Osteocyte (in vitro differentiated cells): Measurements from ENCODE around the gene C5. TPM values are rescaled to one million over a fixed set of nuclear protein-coding genes. Genes with fewer than 3 reads are reported as not detected.
A peak's percentile ranks its signal among the peaks of the same experiment; 100 is the strongest.

Experiments used
- DNase-seq: peaks from one replicate; pipeline ENCODE4 v3.0.0; 2021; ENCODE audit warnings: mixed read lengths; ENCODE audit not compliant: unreplicated experiment; ENCODE audit errors: extremely low spot score
- H3K27ac Mint-ChIP-seq: one replicate; pipeline ENCODE4 v1.8.0; 2021; ENCODE audit warnings: mild to moderate bottlenecking, mixed read lengths; ENCODE audit not compliant: unreplicated experiment
- H3K27me3 Mint-ChIP-seq: one replicate; pipeline ENCODE4 v1.8.0; 2021; ENCODE audit warnings: mixed read lengths; ENCODE audit not compliant: unreplicated experiment
- H3K36me3 Mint-ChIP-seq: one replicate; pipeline ENCODE4 v1.8.0; 2021; ENCODE audit warnings: mixed read lengths; ENCODE audit not compliant: unreplicated experiment
- H3K4me1 Mint-ChIP-seq: one replicate; pipeline ENCODE4 v1.8.0; 2021; ENCODE audit warnings: mixed read lengths; ENCODE audit not compliant: unreplicated experiment
- H3K4me3 Mint-ChIP-seq: one replicate; pipeline ENCODE4 v1.8.0; 2021; ENCODE audit warnings: mild to moderate bottlenecking, moderate library complexity, mixed read lengths; ENCODE audit not compliant: unreplicated experiment
- H3K9me3 Mint-ChIP-seq: one replicate; pipeline ENCODE4 v1.8.0; 2021; ENCODE audit warnings: mixed read lengths; ENCODE audit not compliant: unreplicated experiment
- total RNA-seq: library from RNA; stranded (reverse); gene quantifications from 2 replicates; pipeline ENCODE4 v1.2.1, GENCODE V29; 2021
- TF ChIP-seq, protein P1 (sequence below): fragments of 200-600 bp; sonication (generic); IDR thresholded peaks from 2 replicates; pipeline ENCODE4 v1.5.0; 2021; ENCODE audit warnings: antibody characterized with exemption, mild to moderate bottlenecking, moderate library complexity

C5 gene
- total RNA-seq, 1 donor from 2014 or later = 6.3 TPM

DNA sequence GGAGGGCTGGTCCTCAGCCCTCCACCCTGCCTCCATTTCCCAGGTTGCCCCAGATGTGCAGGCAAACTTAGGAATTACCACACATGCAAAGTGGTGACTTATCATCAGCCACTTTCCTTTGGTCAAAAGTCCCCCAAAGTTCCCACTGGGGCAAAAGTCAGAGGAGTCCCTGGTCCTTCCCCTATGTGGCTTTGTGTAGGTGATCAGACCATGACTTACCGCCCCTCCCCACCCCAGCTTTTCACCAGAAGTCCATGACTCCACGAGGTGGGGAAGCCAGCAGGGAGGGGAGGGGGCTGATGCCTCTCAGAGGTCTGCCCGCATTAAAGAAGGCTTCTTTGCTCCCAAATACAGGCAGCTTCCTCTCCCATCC lies 129.3 kb downstream of the C5 start:
- H3K36me3 Mint-ChIP-seq = peaks cover 5% of the 10 kb centered on the region
- no peak overlapping the region for H3K4me3 Mint-ChIP-seq
- TF ChIP-seq, protein P1, sequence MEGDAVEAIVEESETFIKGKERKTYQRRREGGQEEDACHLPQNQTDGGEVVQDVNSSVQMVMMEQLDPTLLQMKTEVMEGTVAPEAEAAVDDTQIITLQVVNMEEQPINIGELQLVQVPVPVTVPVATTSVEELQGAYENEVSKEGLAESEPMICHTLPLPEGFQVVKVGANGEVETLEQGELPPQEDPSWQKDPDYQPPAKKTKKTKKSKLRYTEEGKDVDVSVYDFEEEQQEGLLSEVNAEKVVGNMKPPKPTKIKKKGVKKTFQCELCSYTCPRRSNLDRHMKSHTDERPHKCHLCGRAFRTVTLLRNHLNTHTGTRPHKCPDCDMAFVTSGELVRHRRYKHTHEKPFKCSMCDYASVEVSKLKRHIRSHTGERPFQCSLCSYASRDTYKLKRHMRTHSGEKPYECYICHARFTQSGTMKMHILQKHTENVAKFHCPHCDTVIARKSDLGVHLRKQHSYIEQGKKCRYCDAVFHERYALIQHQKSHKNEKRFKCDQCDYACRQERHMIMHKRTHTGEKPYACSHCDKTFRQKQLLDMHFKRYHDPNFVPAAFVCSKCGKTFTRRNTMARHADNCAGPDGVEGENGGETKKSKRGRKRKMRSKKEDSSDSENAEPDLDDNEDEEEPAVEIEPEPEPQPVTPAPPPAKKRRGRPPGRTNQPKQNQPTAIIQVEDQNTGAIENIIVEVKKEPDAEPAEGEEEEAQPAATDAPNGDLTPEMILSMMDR = no peak
- peaks cover 96% of the 10 kb centered on the region for H3K4me1 Mint-ChIP-seq
- H3K27ac Mint-ChIP-seq = peak overlapping the region; percentile 99
- H3K27me3 Mint-ChIP-seq = no peaks in the 10 kb centered on the region
- DNase-seq = no peak
- peaks cover 4% of the 10 kb centered on the region for H3K9me3 Mint-ChIP-seq

DNA sequence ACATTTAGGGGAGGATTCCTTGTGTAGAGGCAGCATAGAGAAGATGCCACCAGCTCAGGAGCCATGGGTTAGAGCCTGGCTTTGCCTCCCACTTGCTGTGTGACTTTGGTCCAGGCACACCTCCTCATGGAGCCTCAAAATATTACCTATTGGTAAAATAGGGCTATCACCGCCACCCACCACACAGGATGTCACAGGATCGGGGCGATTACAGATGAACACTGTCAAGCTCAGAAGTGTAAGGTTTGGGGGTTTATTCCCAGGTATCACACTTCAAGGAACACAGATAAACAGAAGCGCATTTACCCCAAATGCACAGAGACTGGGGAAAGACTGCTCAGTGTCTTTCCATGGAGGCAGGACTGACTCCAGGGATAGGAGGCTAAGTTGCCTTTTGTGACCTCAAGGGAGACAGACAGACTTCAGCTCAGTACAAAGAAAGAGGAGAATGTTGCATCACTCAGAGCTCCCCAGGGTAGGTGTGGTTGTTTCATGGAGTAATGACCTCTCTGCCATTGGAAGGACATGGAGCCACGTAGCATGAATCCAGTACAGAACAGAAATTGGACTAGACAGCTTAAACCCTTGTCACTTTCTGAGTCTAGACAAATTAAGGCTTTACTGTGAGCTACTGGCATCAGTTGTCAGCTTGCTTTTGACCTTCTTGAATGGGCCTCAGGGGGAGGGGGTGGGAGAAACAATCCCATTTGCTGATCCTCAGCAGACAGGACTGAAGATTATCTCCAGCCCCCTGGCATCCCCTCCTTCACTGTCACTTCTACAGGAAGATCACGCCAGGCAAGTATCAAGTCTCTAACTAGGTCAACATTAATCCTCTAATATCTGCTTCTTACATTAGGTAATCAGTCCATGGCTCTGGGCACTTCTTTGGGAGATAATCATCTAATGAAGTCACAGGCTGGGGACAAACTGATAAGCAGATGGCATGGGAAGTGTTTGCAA lies 130.0 kb downstream of the C5 start:
- Mint-ChIP-seq H3K36me3 (peaks cover 5% of the 10 kb centered on the region), H3K4me3 (peak overlapping the region; percentile 5), H3K27ac (peak overlapping the region; percentile 99), H3K4me1 (peaks cover 92% of the 10 kb centered on the region), H3K9me3 (peaks cover 4% of the 10 kb centered on the region), H3K27me3 (no peaks in the 10 kb centered on the region)
- TF ChIP-seq, protein P1 = no peak
- DNase-seq = no peak

- TF ChIP-seq, protein P1 = no peak
- Mint-ChIP-seq H3K27ac (peak overlapping the region; percentile 99), H3K9me3 (peaks cover 4% of the 10 kb centered on the region), H3K4me1 (peaks cover 90% of the 10 kb centered on the region), H3K4me3 (peak overlapping the region; percentile 7), H3K27me3 (no peaks in the 10 kb centered on the region), H3K36me3 (peaks cover 5% of the 10 kb centered on the region)
- DNase-seq = peak; percentile 96
These were observed 130.9 kb downstream of the C5 start for GRCh38 chr9:120918931-120919842.

- H3K4me1 Mint-ChIP-seq = peaks cover 82% of the 10 kb centered on the region
- peaks cover 4% of the 10 kb centered on the region for H3K9me3 Mint-ChIP-seq
- peaks cover 5% of the 10 kb centered on the region for H3K36me3 Mint-ChIP-seq
- H3K27ac Mint-ChIP-seq = peak overlapping the region; percentile 100
- H3K27me3 Mint-ChIP-seq = no peaks in the 10 kb centered on the region
- H3K4me3 Mint-ChIP-seq = no peak overlapping the region
- TF ChIP-seq, protein P1 = no peak
- no peak for DNase-seq
These were observed 131.9 kb downstream of the C5 start for GRCh38 chr9:120917929-120918762.
